22Rv1 (cell line): ENCODE data around the gene ITIH1.

Experiments
- ZFX ChIP-seq: fragments of 450-650 bp; IDR thresholded peaks from 2 replicates; pipeline ENCODE4 v1.6.1; 2017; ENCODE audit warnings: antibody characterized with exemption, borderline replicate concordance
- TF ChIP-seq, protein P1 (sequence below): fragments of 450-650 bp; IDR thresholded peaks from 2 replicates; pipeline ENCODE4 v1.5.1; 2017; ENCODE audit warnings: mild to moderate bottlenecking

DNA sequence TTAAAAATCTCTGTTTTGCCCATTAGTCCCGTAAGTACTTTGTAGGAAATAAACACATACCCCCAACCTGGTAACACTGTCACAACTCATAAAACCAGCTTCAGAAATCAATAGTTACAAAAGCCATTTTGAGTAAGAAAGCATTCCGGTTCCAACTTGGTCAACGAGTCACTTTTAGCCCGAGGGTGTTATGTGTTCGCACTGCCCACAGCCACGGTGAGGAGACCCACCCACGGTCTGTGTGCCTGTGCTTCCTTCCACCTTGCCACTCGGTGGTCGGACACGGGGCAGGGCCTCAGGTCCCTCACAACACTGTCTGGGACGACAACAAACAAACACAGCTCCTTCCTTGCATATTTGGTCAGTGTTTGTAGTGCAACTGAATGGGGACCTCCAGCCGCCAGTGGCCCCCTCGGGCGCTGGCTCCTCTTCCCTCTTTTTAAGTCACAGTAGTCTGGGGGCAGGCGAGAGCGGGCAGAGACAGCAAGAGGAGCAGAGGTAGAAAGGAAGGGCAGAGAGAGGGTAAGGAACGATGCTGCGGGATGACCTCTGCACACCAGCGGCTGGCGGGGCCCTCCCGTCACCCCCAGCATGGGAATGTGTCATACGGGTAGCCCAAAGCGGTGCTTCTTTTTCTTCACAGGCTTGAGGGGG lies 62.6 kb downstream of the ITIH1 start:
- TF ChIP-seq, protein P1, sequence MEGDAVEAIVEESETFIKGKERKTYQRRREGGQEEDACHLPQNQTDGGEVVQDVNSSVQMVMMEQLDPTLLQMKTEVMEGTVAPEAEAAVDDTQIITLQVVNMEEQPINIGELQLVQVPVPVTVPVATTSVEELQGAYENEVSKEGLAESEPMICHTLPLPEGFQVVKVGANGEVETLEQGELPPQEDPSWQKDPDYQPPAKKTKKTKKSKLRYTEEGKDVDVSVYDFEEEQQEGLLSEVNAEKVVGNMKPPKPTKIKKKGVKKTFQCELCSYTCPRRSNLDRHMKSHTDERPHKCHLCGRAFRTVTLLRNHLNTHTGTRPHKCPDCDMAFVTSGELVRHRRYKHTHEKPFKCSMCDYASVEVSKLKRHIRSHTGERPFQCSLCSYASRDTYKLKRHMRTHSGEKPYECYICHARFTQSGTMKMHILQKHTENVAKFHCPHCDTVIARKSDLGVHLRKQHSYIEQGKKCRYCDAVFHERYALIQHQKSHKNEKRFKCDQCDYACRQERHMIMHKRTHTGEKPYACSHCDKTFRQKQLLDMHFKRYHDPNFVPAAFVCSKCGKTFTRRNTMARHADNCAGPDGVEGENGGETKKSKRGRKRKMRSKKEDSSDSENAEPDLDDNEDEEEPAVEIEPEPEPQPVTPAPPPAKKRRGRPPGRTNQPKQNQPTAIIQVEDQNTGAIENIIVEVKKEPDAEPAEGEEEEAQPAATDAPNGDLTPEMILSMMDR, result no peak
- no peak for TF ChIP-seq ZFX
